ENCODE data around the gene C20orf204. TPM values are rescaled to one million over a fixed set of nuclear protein-coding genes. Genes with fewer than 3 reads are reported as not detected.

C20orf204 gene
- total and polyA plus RNA-seq, 2 donors (not counting 3 experiments of a cell fraction or from before 2014, with no cell fraction given), result 2.8 to 5.8 TPM

DNA sequence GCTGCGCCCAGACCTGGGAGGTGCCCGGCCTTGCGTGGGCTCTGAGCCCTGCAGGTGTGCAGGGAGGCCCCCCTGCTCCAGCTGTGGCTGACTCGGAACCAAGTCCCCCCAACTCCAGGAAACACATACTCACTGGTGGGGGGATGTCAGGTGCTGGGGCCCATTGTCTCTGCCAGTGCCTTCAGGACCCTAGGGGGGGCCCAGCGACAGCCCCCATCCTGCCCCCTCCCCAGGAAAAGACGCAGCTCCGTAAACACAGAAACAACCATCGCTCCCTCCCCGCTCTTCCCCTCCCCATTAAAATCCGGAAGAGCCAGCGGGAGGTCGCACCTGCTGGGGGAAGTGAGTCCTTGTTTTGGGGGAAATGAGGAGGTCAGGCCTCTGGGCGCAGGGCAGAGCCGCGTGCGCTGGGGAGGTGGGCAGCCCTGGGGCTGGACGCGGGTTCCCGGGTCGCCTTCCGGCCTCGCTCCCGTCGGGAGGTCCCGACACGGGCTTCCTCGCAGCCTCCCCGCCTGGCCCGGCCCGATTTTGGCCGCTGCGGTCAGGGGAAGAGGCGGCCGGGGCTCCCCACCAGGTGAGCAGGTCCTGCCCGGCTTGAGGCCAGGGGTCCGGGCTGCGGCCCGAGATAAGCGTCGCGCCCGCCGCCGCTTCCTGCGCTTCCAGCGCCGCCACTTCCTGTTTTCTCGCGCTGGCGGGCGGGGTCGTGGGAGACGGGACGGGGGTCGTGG lies 6.2 kb downstream of the C20orf204 start:
- no peaks in the 10 kb centered on the region for H4K20me1 ChIP-seq (replicated peaks; ENCODE audit: control insufficient read depth, extremely low read depth, insufficient read depth, low read length)

More for the DNA sequence above, 6.2 kb downstream of the C20orf204 start:
- intact Hi-C loops (cut with micrococcal nuclease), result no loop called here
- peaks cover 0 to 4% of the 10 kb centered on the region in 2 experiments for H3K36me3 ChIP-seq (ENCODE audit: control insufficient read depth in 2 of 2, extremely low read depth in 1 of 2, insufficient read depth in 2 of 2, low read length in 2 of 2)
- H3K9me1 ChIP-seq (replicated peaks; ENCODE audit: control insufficient read depth, extremely low read depth, insufficient read depth, low read length), result no peaks in the 10 kb centered on the region
- no peaks in the 10 kb centered on the region for H3K27me3 ChIP-seq (ENCODE audit: control insufficient read depth in 2 of 2, insufficient read depth in 2 of 2, low read length in 2 of 2)
- peak overlapping the region; percentile 67 for H3K27ac ChIP-seq (ENCODE audit: insufficient read depth, low read depth, low read length)
- DNase-seq (ENCODE audit: low read depth, low spot score), result peak; percentile 73
- H3K9me3 ChIP-seq (replicated peaks; ENCODE audit: control insufficient read depth, insufficient read depth, low read length), result no peaks in the 10 kb centered on the region
- peak; percentile 34 for TF ChIP-seq FOS (IDR thresholded peaks at IDR 0.05; ENCODE audit: borderline replicate concordance, insufficient read depth, low read length)
- no peak for TF ChIP-seq CTCF (IDR thresholded peaks at IDR 0.05; ENCODE audit: extremely low read depth in 1 of 2, insufficient read depth in 1 of 2, low read depth in 1 of 2, low read length in 2 of 2)
- peak; percentile 64 for TF ChIP-seq GATA2 (IDR thresholded peaks at IDR 0.05; ENCODE audit: insufficient read depth, insufficient read length, low read depth, low read length)
- no peak for TF ChIP-seq JUN (IDR thresholded peaks at IDR 0.05; ENCODE audit: borderline replicate concordance, insufficient read depth, insufficient read length, low read depth)
- TF ChIP-seq POLR2AphosphoS5 (IDR thresholded peaks at IDR 0.05; ENCODE audit: insufficient read depth, low read depth, low read length), result peak; percentile 51
- TF ChIP-seq EZH2 (IDR thresholded peaks at IDR 0.05; ENCODE audit: borderline replicate concordance, low read depth, low read length, severe bottlenecking), result no peak
- TF ChIP-seq MYC (IDR thresholded peaks at IDR 0.05; ENCODE audit: low read depth, low read length), result no peak
- peak; percentile 21 for TF ChIP-seq POLR2A (IDR thresholded peaks at IDR 0.05; ENCODE audit: low read depth, low read length)
- no peak for TF ChIP-seq MAX (IDR thresholded peaks at IDR 0.05; ENCODE audit: insufficient read depth, insufficient read length)
- peak; percentile 12 for FAIRE-seq
- peaks cover 5% of the 10 kb centered on the region for H3K79me2 ChIP-seq (ENCODE audit: control insufficient read depth, insufficient read depth, low read length)
- peak overlapping the region; percentile 12 for H3K4me2 ChIP-seq (ENCODE audit: insufficient read depth, low read length)
- H3K4me3 ChIP-seq (replicated peaks in 1 of 3; ENCODE audit: insufficient read depth in 1 of 3, low read depth in 1 of 3, low read length in 3 of 3), result peak overlapping the region in 2 of 3 experiments; percentile 0 to 19
- H3K4me1 ChIP-seq (ENCODE audit: control insufficient read depth, extremely low read depth, insufficient read depth, low read length), result peaks cover 67% of the 10 kb centered on the region
- H3K9ac ChIP-seq (replicated peaks; ENCODE audit: extremely low read depth, insufficient read depth, low read length), result peak overlapping the region; percentile 42
- ChIA-PET CTCF (interaction anchor here (1.0 to 7.5 kb wide), 2 partner anchors 13 to 61 kb away, joined by 3 to 412 read pairs; partner anchors contain the start of genes PRPF6, SOX18 and TCEA2), POLR2A (interaction anchor here (1.6 kb wide), 1 partner anchor 8 kb away, joined by 4 read pairs; no protein-coding TSS in a partner anchor)
- dilution Hi-C loops (cut with MboI; ENCODE audit: extremely low pct_ligation_motif_present, low sequenced_read_pairs), result no loop called here
- no TSS peak for BruUV-seq (replicated peaks)
- peak overlapping the region; percentile 43 for H2AFZ ChIP-seq (ENCODE audit: low read depth, low read length)

All from endothelial cell of umbilical vein (primary cell).